Stimulated activated naive CD8-positive, alpha-beta T cell treated with anti-CD3 and anti-CD28 coated beads, Interleukin-15, Interleukin-2, amounts not matched to agents 100 ng/mL and 50 ng/mL, for 24 hours (primary cell): ENCODE data around the gene MISP.
A peak's percentile ranks its signal among the peaks of the same experiment; 100 is the strongest.

Source experiments
- H3K27ac Mint-ChIP-seq: one replicate; pipeline ENCODE4 v1.8.0; 2021; ENCODE audit warnings: mild to moderate bottlenecking, mixed read lengths
- H3K27me3 Mint-ChIP-seq: one replicate; pipeline ENCODE4 v1.8.0; 2021; ENCODE audit warnings: mixed read lengths
- H3K36me3 Mint-ChIP-seq: one replicate; pipeline ENCODE4 v1.8.0; 2021; ENCODE audit warnings: low read depth, mixed read lengths
- H3K4me1 Mint-ChIP-seq: one replicate; pipeline ENCODE4 v1.8.0; 2021; ENCODE audit warnings: low read depth, mixed read lengths
- H3K4me3 Mint-ChIP-seq: one replicate; pipeline ENCODE4 v1.8.0; 2021; ENCODE audit warnings: mild to moderate bottlenecking, mixed read lengths
- H3K9me3 Mint-ChIP-seq: one replicate; pipeline ENCODE4 v1.8.0; 2021; ENCODE audit warnings: mixed read lengths

MISP gene

DNA sequence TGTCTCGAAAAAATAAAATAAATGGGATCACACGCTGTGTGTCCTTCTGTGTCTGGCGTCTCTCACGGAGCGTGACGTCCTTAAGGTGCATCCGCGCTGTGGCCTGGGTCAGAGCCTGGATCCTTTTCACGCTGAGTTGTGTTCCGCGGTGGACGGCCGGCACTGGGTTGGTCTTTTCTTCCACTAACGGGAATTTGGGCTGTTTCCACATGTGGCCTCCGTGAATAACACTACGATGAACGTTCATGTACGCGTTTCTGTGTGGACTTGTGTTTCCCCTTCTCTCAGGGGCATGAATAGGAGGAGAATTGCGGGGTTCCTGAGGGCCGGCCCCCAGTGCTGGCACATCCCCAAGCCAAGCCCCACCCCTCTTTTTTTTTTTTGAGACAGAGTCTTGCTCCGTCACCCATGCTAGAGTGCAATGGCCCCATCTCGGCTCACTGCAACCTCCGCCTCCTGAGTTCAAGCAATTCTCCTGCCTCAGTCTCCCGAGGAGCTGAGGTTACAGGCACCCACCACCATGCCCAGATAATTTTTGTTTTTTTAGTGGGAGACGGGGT is 40.2 kb downstream of the MISP start:
- Mint-ChIP-seq H3K9me3 (no peaks in the 10 kb centered on the region), H3K4me3 (no peak overlapping the region), H3K27me3 (peaks cover 4% of the 10 kb centered on the region), H3K4me1 (peaks cover 7% of the 10 kb centered on the region), H3K36me3 (no peaks in the 10 kb centered on the region), H3K27ac (no peak overlapping the region)

GRCh38 chr19:791567-792305 is 40.8 kb downstream of the MISP start:
- no peaks in the 10 kb centered on the region for H3K36me3 Mint-ChIP-seq
- H3K4me1 Mint-ChIP-seq, result peaks cover 9% of the 10 kb centered on the region
- no peaks in the 10 kb centered on the region for H3K9me3 Mint-ChIP-seq
- H3K4me3 Mint-ChIP-seq, result no peak overlapping the region
- H3K27ac Mint-ChIP-seq, result no peak overlapping the region
- H3K27me3 Mint-ChIP-seq, result peaks cover 4% of the 10 kb centered on the region

- Mint-ChIP-seq H3K9me3 (no peaks in the 10 kb centered on the region), H3K27ac (no peak overlapping the region), H3K36me3 (no peaks in the 10 kb centered on the region), H3K4me1 (peaks cover 11% of the 10 kb centered on the region), H3K27me3 (peaks cover 4% of the 10 kb centered on the region), H3K4me3 (no peak overlapping the region)
Observed at GRCh38 chr19:792306-792885, 41.5 kb downstream of the MISP start.

GRCh38 chr19:793806-794205 is 42.9 kb downstream of the MISP start:
- Mint-ChIP-seq H3K27me3 (peaks cover 4% of the 10 kb centered on the region), H3K9me3 (no peaks in the 10 kb centered on the region)

GRCh38 chr19:795073-795611 is 44.2 kb downstream of the MISP start:
- Mint-ChIP-seq H3K27me3 (no peaks in the 10 kb centered on the region), H3K27ac (no peak overlapping the region), H3K36me3 (peaks cover 19% of the 10 kb centered on the region), H3K4me3 (peak overlapping the region; percentile 26), H3K4me1 (peaks cover 17% of the 10 kb centered on the region), H3K9me3 (no peaks in the 10 kb centered on the region)

More at GRCh38 chr19:793806-794205, 42.9 kb downstream of the MISP start:
- Mint-ChIP-seq H3K4me1 (peaks cover 11% of the 10 kb centered on the region), H3K36me3 (peaks cover 6% of the 10 kb centered on the region), H3K4me3 (no peak overlapping the region), H3K27ac (no peak overlapping the region)

GRCh38 chr19:795691-796581 is 45.0 kb downstream of the MISP start:
- no peaks in the 10 kb centered on the region for H3K9me3 Mint-ChIP-seq
- peaks cover 25% of the 10 kb centered on the region for H3K36me3 Mint-ChIP-seq
- no peaks in the 10 kb centered on the region for H3K27me3 Mint-ChIP-seq

GRCh38 chr19:796692-797527 is 46.0 kb downstream of the MISP start, which contains the start of gene PTBP1:
Gene PTBP1 (plus strand): TSS chr19:797452. CDS start chr19:797498, 46 bp downstream.
- Mint-ChIP-seq H3K36me3 (peaks cover 28% of the 10 kb centered on the region), H3K4me3 (peak within 1 kb of the TSS; percentile 95), H3K4me1 (peaks cover 29% of the 10 kb centered on the region), H3K9me3 (no peaks in the 10 kb centered on the region), H3K27ac (peak within 1 kb of the TSS; percentile 97), H3K27me3 (no peaks in the 10 kb centered on the region)

More at GRCh38 chr19:795691-796581, 45.0 kb downstream of the MISP start:
- no peak overlapping the region for H3K27ac Mint-ChIP-seq
- peak overlapping the region; percentile 95 for H3K4me3 Mint-ChIP-seq
- peaks cover 23% of the 10 kb centered on the region for H3K4me1 Mint-ChIP-seq

- Mint-ChIP-seq H3K27ac (peak overlapping the region; percentile 91), H3K27me3 (no peaks in the 10 kb centered on the region), H3K4me1 (peaks cover 36% of the 10 kb centered on the region), H3K4me3 (peak overlapping the region; percentile 95), H3K36me3 (peaks cover 33% of the 10 kb centered on the region), H3K9me3 (no peaks in the 10 kb centered on the region)
Observed at GRCh38 chr19:797528-798414, 46.9 kb downstream of the MISP start.

- peak overlapping the region; percentile 91 for H3K27ac Mint-ChIP-seq
- peak overlapping the region; percentile 92 for H3K4me3 Mint-ChIP-seq
- peaks cover 41% of the 10 kb centered on the region for H3K4me1 Mint-ChIP-seq
- H3K27me3 Mint-ChIP-seq, result no peaks in the 10 kb centered on the region
- H3K36me3 Mint-ChIP-seq, result peaks cover 39% of the 10 kb centered on the region
- H3K9me3 Mint-ChIP-seq, result no peaks in the 10 kb centered on the region
Observed at GRCh38 chr19:798415-799075, 47.6 kb downstream of the MISP start.

- H3K4me1 Mint-ChIP-seq, result peaks cover 45% of the 10 kb centered on the region
- no peaks in the 10 kb centered on the region for H3K27me3 Mint-ChIP-seq
- H3K36me3 Mint-ChIP-seq, result peaks cover 42% of the 10 kb centered on the region
- H3K4me3 Mint-ChIP-seq, result peak overlapping the region; percentile 92
- H3K9me3 Mint-ChIP-seq, result no peaks in the 10 kb centered on the region
- peak overlapping the region; percentile 87 for H3K27ac Mint-ChIP-seq
Observed at GRCh38 chr19:799076-799881, 48.4 kb downstream of the MISP start.

- H3K4me3 Mint-ChIP-seq, result peak overlapping the region; percentile 92
- H3K27ac Mint-ChIP-seq, result peak overlapping the region; percentile 93
- no peaks in the 10 kb centered on the region for H3K27me3 Mint-ChIP-seq
- peaks cover 49% of the 10 kb centered on the region for H3K36me3 Mint-ChIP-seq
- H3K9me3 Mint-ChIP-seq, result no peaks in the 10 kb centered on the region
- peaks cover 45% of the 10 kb centered on the region for H3K4me1 Mint-ChIP-seq
Observed at GRCh38 chr19:800360-801029, 49.6 kb downstream of the MISP start.
